Gastrocnemius medialis (tissue), 4 donors: ENCODE results near the gene MMP2. TPM values are rescaled to one million over a fixed set of nuclear protein-coding genes. Genes with fewer than 3 reads are reported as not detected.
A peak's percentile ranks its signal among the peaks of the same experiment; 100 is the strongest.

Experiments
- ATAC-seq, 2 donors: fragments of 150-250 bp; one replicate each; pipeline ENCODE4 v1.9.1; 2016
- DNase-seq, 2 donors: peaks; one replicate each; pipeline ENCODE4 v3.0.0-alpha.2; 2019
- H3K27ac ChIP-seq, 4 donors: fragments of 200-600 bp; sonication (generic); 1 replicate in 1 of 4; 2 replicates in 3 of 4; pipeline ENCODE4 v1.5.1; 2016 to 2018; ENCODE audit warnings: mild to moderate bottlenecking in 2 of 4, moderate library complexity in 1 of 4
- H3K27me3 ChIP-seq, 3 donors: fragments of 200-600 bp; sonication (generic) in 2 of 3; 1 replicate in 1 of 3; 2 replicates in 2 of 3; pipeline versions ENCODE4 v1.5.1 to v1.6.0; 2016 to 2019; ENCODE audit warnings: mild to moderate bottlenecking in 1 of 3, moderate library complexity in 1 of 3
- H3K36me3 ChIP-seq, 2 donors: fragments of 200-600 bp; sonication (generic) in 1 of 2; one replicate each; pipeline ENCODE4 v1.5.1; 2017 to 2018
- H3K4me1 ChIP-seq, 2 donors: fragments of 200-600 bp; sonication (generic) in 1 of 2; one replicate each; pipeline ENCODE4 v1.5.1; 2016 to 2017; ENCODE audit warnings: mild to moderate bottlenecking in 2 of 2
- H3K4me3 ChIP-seq, 4 donors: fragments of 200-600 bp; sonication (generic) in 3 of 4; 1 replicate in 1 of 4; 2 replicates in 3 of 4; pipeline ENCODE4 v1.5.1; 2016 to 2019; ENCODE audit warnings: mild to moderate bottlenecking in 2 of 4
- H3K9me3 ChIP-seq, 3 donors: fragments of 200-600 bp; sonication (generic) in 2 of 3; 1 replicate in 1 of 3; 2 replicates in 2 of 3; pipeline ENCODE4 v1.5.1; 2016 to 2019
- POLR2A ChIP-seq, 2 donors: fragments of 450-650 bp; IDR thresholded peaks; one replicate each; pipeline ENCODE4 v1.6.1; 2017; ENCODE audit warnings: antibody characterized with exemption in 2 of 2, mild to moderate bottlenecking in 2 of 2, moderate library complexity in 2 of 2
- in situ Hi-C, 4 donors: fragments of 200-750 bp; cut with MboI; loops; one replicate each; pipeline versions ENCODE4 v1.15.0 to v1.8.0; 2017; ENCODE audit warnings: low sequenced_read_pairs in 4 of 4
- intact Hi-C: fragments of 100-400 bp; cut with DNase I; formaldehyde crosslinking; loops from one replicate; pipeline ENCODE4 v1.15.1; 2023; ENCODE audit warnings: low total_unique reads
- total RNA-seq, 4 donors: library from RNA; depleted of rRNA; stranded (reverse); fragments of >200 nt; gene quantifications; one replicate each; pipeline versions ENCODE4 v1.1.0 to v1.2.3, GENCODE V29; 2016
- TF ChIP-seq, protein P1 (sequence below), 5 experiments: fragments of 450-650 bp in 3 of 5; fragments of 200-600 bp in 2 of 5; sonication (generic) in 2 of 5; IDR thresholded peaks in 4 of 5; conservative IDR thresholded peaks in 1 of 5; 1 replicate in 4 of 5; 2 replicates in 1 of 5; pipeline ENCODE4 v1.5.1; 2016 to 2019; ENCODE audit warnings: antibody characterized with exemption in 5 of 5, mild to moderate bottlenecking in 3 of 5, moderate library complexity in 3 of 5

The MMP2 gene
- total RNA-seq, 4 donors from 2014 or later, result 26.6 to 119 (median 55.6) TPM

DNA sequence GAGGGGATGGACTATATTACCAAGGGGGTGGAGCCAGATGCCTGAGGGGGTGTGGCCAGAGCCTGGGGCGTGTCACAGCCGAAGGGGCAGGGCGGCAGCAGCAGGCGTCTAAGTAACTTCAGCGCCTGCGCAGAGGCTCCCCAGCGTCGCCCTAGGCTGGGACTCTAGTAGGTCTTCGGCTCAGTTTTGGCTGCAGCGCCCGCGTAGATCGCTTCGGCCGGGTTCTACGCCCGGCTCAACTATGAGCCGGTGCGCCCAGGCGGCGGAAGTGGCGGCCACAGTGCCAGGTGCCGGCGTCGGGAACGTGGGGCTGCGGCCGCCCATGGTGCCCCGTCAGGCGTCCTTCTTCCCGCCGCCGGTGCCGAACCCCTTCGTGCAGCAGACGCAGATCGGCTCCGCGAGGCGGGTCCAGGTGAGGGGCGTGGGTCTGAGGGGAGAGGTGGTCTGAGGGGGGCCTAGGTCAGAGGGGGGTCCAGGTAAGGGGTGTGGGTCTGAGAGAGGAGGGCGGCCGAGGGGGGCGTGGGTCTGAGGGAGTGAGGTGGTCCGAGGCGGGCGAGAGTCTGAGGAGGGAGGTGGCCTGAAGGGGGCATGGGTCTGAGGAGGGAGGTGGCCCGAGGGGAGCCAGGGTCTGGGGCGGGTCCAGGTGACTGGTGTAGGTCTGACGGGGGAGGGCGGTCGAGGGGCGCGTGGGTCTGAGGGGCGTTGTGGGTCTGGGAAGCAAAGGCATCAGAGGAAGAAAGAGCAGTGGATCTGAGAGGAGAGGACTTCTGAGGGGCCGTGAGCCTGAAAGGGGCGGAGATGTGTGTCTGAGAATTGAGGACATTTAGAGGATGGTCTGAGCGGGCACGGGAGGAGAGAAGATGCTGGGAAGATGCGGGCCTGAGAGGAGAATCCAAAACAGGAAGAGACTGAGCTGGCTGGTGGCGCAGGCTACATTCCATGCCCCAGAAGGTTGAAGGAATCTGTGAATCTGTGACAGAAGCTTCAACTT is 30.2 kb downstream of the MMP2 start, which contains the start of gene LPCAT2:
Gene LPCAT2, plus strand, starts transcription at position 132 of the 991 bp plus-strand sequence. Its CDS starts 110 bp downstream, at position 242.
- in situ Hi-C loops (no loop called here), intact Hi-C loops (no loop called here)
- DNase-seq (peak; percentile 55 to 73), ATAC-seq (peak; percentile 76 to 79)
- H3K9me3 ChIP-seq, result no peaks in the 10 kb centered on the region
- peaks cover 0 to 8% of the 10 kb centered on the region in 2 donors for H3K36me3 ChIP-seq
- no peaks in the 10 kb centered on the region for H3K4me1 ChIP-seq
- TF ChIP-seq, protein P1, sequence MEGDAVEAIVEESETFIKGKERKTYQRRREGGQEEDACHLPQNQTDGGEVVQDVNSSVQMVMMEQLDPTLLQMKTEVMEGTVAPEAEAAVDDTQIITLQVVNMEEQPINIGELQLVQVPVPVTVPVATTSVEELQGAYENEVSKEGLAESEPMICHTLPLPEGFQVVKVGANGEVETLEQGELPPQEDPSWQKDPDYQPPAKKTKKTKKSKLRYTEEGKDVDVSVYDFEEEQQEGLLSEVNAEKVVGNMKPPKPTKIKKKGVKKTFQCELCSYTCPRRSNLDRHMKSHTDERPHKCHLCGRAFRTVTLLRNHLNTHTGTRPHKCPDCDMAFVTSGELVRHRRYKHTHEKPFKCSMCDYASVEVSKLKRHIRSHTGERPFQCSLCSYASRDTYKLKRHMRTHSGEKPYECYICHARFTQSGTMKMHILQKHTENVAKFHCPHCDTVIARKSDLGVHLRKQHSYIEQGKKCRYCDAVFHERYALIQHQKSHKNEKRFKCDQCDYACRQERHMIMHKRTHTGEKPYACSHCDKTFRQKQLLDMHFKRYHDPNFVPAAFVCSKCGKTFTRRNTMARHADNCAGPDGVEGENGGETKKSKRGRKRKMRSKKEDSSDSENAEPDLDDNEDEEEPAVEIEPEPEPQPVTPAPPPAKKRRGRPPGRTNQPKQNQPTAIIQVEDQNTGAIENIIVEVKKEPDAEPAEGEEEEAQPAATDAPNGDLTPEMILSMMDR (IDR thresholded peaks at IDR 0.05 in 4 of 5, conservative IDR thresholded peaks at IDR 0.05 in 1 of 5), result no peak
- peak; percentile 53 to 74 for TF ChIP-seq POLR2A (IDR thresholded peaks at IDR 0.05)
- peak within 1 kb of the TSS; percentile 61 to 73 (median 66) for H3K4me3 ChIP-seq
- H3K27ac ChIP-seq, result peak within 1 kb of the TSS; percentile 67 to 75 (median 70)
- H3K27me3 ChIP-seq, result peaks cover 0 to 8% (median 6%) of the 10 kb centered on the region in 3 donors

DNA sequence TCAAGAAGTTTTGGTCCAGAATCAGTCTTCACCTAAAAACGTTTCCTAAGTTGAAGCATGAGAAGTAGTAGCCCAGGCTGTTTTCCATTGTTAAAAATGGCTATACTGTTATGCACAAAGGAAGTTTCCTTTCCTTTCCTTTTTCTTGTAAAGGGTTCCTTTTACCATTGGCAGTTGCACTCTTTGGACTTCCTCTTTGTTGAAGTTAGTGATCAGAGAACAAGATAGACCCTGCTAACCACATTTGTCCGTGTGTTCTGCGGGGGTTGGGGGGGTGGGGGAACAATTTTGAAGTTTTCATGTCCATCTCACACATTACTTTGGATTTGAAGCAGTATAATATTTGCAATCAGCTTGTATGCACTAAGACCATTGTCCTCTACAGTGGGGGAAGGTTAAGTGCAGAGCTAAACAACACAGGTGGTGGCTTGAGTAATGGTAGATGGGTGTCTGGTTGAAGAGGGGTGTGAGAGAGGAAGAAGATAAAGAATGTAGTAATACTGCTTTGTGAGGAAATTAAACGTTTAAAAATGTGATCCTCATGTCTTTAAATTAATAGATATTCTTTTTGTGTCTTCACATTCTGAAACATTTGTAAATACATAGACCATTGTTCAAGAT is 31.3 kb downstream of the MMP2 start:
- TF ChIP-seq, protein P1 (IDR thresholded peaks at IDR 0.05 in 4 of 5, conservative IDR thresholded peaks at IDR 0.05 in 1 of 5), result no peak
- TF ChIP-seq POLR2A (IDR thresholded peaks at IDR 0.05), result no peak
- H3K27me3 ChIP-seq, result peaks cover 0 to 8% (median 6%) of the 10 kb centered on the region in 3 donors
- H3K9me3 ChIP-seq, result no peaks in the 10 kb centered on the region
- H3K4me3 ChIP-seq, result peak overlapping the region in 3 of 4 donors; percentile 61 to 69 (median 63)
- H3K27ac ChIP-seq, result peak overlapping the region in 3 of 4 donors; percentile 22 to 73 (median 67)
- in situ Hi-C loops (no loop called here), intact Hi-C loops (no loop called here)
- peaks cover 0 to 8% of the 10 kb centered on the region in 2 donors for H3K36me3 ChIP-seq
- no peaks in the 10 kb centered on the region for H3K4me1 ChIP-seq
- no peak for DNase-seq
- no peak for ATAC-seq

DNA sequence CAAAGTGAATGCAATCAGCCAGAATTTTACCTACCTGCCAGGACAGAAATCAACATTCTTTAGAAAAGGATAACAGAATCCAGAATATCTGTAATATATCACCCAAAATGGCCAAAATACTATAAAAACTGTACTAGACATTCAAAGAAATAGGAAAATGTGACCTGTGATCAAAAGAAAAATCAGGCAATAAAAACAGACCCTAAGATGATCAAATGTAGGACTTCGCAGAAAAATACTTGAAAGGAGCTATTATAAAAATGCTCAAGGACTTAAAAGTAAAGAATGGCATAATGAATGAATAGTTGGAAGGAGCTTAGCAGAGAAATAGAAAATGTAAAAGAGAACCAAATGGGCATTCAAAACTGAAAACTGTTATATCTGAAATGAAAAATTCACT is 33.9 kb downstream of the MMP2 start:
- DNase-seq (no peak), ATAC-seq (no peak)
- in situ Hi-C loops (no loop called here), intact Hi-C loops (no loop called here)
- no peaks in the 10 kb centered on the region for H3K9me3 ChIP-seq
- no peaks in the 10 kb centered on the region for H3K4me1 ChIP-seq
- H3K27me3 ChIP-seq, result peaks cover 0 to 8% (median 6%) of the 10 kb centered on the region in 3 donors
- TF ChIP-seq, protein P1 (IDR thresholded peaks at IDR 0.05 in 4 of 5, conservative IDR thresholded peaks at IDR 0.05 in 1 of 5), result no peak
- TF ChIP-seq POLR2A (IDR thresholded peaks at IDR 0.05), result no peak
- H3K4me3 ChIP-seq, result no peak overlapping the region
- no peaks in the 10 kb centered on the region for H3K36me3 ChIP-seq
- H3K27ac ChIP-seq, result no peak overlapping the region

DNA sequence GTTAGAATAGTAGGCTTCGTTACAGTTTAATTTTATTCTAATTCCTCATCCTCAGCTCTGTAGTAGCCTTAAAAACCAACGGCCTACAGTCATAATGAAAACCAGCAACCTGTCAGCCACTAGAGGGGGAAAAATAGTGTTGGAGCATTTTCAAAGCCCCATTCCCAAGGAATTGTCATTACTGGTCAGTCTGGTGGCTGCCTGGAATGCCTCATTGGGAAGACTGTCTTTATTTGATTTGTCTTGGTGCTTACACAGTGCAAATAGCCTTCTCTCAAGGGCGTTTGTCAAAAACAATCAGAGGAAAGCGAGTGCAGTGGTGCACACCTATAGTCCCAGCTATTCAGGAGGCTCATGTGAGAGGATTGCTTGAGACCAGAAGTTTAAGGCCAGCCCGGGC is 34.6 kb downstream of the MMP2 start:
- Histone ChIP-seq H3K27me3 (peaks cover 0 to 8% (median 6%) of the 10 kb centered on the region in 3 donors), H3K36me3 (no peaks in the 10 kb centered on the region), H3K27ac (no peak overlapping the region), H3K4me3 (no peak overlapping the region), H3K4me1 (no peaks in the 10 kb centered on the region), H3K9me3 (no peaks in the 10 kb centered on the region)
- TF ChIP-seq, protein P1 (IDR thresholded peaks at IDR 0.05 in 4 of 5, conservative IDR thresholded peaks at IDR 0.05 in 1 of 5), result no peak
- TF ChIP-seq POLR2A (IDR thresholded peaks at IDR 0.05), result no peak
- intact Hi-C loops, result no loop called here
- no peak for DNase-seq
- no peak for ATAC-seq
- in situ Hi-C loops, result no loop called here
